K562 (cell line): ENCODE measurements around the gene CRYZL1. TPM values are rescaled to one million over a fixed set of nuclear protein-coding genes. Genes with fewer than 3 reads are reported as not detected.

Source experiments
- ATAC-seq: fragments of 200-7000 bp; cut with Tn5 transposase; 3 replicates; pipeline ENCODE4 v1.9.1; 2020; ENCODE audit warnings: moderate library complexity
- BruUV-seq: library from RNA; stranded (reverse); fragments of 400-500 nt; replicated peaks from 2 replicates; lab custom pipeline; 2021; lab: Mats Ljungman, UMichigan
- CTCF ChIA-PET: fragments of 300-600 bp; formaldehyde crosslinking; extraction: SDS; loops from one replicate; lab custom pipeline; 2021; ENCODE audit warnings: low intra/inter-chr PET ratio; lab: Yijun Ruan, JAX
- POLR2A ChIA-PET: fragments of 300-600, 350-650 bp; sonication (Branson Sonifier 250); formaldehyde crosslinking; extraction: SDS; loops from one replicate; lab custom pipeline; 2021; ENCODE audit warnings: antibody characterized with exemption, inconsistent platforms; lab: Yijun Ruan, JAX
- DNase-seq, 4 experiments: peaks; one replicate each; pipeline versions ENCODE4 v3.0.0 to v3.0.0-alpha.2; 2011 to 2018; ENCODE audit warnings: low spot score in 3 of 4, mixed read lengths in 3 of 4; ENCODE audit errors: extremely low read depth in 1 of 4
- FAIRE-seq: peaks from 2 replicates; lab custom pipeline; 2011; peaks lifted over from hg19 to GRCh38; lab: Jason Lieb, UNC
- H2AFZ ChIP-seq: 2 replicates; pipeline ENCODE4 v1.6.0; 2011; ENCODE audit warnings: low read depth, low read length, control low read depth, inconsistent platforms
- H3K27ac ChIP-seq: fragments of 200-600 bp; 3 replicates; pipeline ENCODE4 v1.8.0; 2011; ENCODE audit warnings: low read depth, mild to moderate bottlenecking, control low read depth, inconsistent platforms, low read length, moderate library complexity, mixed read lengths; ENCODE audit errors: extremely low read depth
- H3K27me3 ChIP-seq, 2 experiments: fragments of 300-600 bp in 1 of 2; 2 replicates in 1 of 2; 3 replicates in 1 of 2; pipeline versions ENCODE4 v1.6.0 to v1.8.0; 2011; ENCODE audit warnings: inconsistent platforms in 2 of 2, low read length in 2 of 2, mild to moderate bottlenecking in 1 of 2, mixed read lengths in 1 of 2, moderate library complexity in 1 of 2; ENCODE audit not compliant: control insufficient read depth in 2 of 2, insufficient read depth in 2 of 2
- H3K36me3 ChIP-seq: fragments of 300-600 bp; 3 replicates; pipeline ENCODE4 v1.8.0; 2011; ENCODE audit warnings: mild to moderate bottlenecking, low read length, inconsistent platforms; ENCODE audit not compliant: control insufficient read depth, insufficient read depth
- H3K4me1 ChIP-seq, 2 experiments: fragments of 200-600 bp in 1 of 2; replicated peaks in 1 of 2; 2 replicates in 1 of 2; 3 replicates in 1 of 2; pipeline versions ENCODE4 v1.5.1 to v1.8.0; 2011; ENCODE audit warnings: inconsistent platforms in 2 of 2, low read length in 2 of 2, mild to moderate bottlenecking in 1 of 2, mixed read lengths in 1 of 2, moderate library complexity in 1 of 2; ENCODE audit not compliant: control insufficient read depth in 2 of 2, insufficient read depth in 2 of 2
- H3K4me2 ChIP-seq: 2 replicates; pipeline ENCODE4 v1.6.1; 2011; ENCODE audit warnings: low read length, control low read depth, inconsistent platforms, mixed read lengths; ENCODE audit not compliant: insufficient read depth
- H3K4me3 ChIP-seq: fragments of 200-600 bp; sonication (generic), shearing (Covaris generic); 2 replicates; pipeline ENCODE4 v1.5.1; 2016; ENCODE audit warnings: control low read depth, inconsistent platforms
- H3K79me2 ChIP-seq: fragments of 200-600 bp; 3 replicates; pipeline ENCODE4 v1.8.0; 2011; ENCODE audit warnings: low read length, inconsistent platforms; ENCODE audit not compliant: control insufficient read depth, insufficient read depth
- H3K9ac ChIP-seq, 2 experiments: 2 replicates each; pipeline versions ENCODE4 v1.6.0 to v1.6.1; 2011; ENCODE audit warnings: low read depth in 2 of 2, low read length in 2 of 2, control low read depth in 1 of 2, inconsistent platforms in 1 of 2, mild to moderate bottlenecking in 1 of 2, mixed read lengths in 1 of 2; ENCODE audit not compliant: insufficient read depth in 1 of 2
- H3K9me1 ChIP-seq: one replicate; pipeline ENCODE4 v1.6.0; 2011; ENCODE audit warnings: inconsistent platforms, mild to moderate bottlenecking, low read length, moderate library complexity; ENCODE audit not compliant: control insufficient read depth, insufficient read depth
- H3K9me3 ChIP-seq: replicated peaks from 2 replicates; pipeline ENCODE4 v1.5.1; 2011; ENCODE audit warnings: low read depth, low read length, inconsistent platforms; ENCODE audit not compliant: control insufficient read depth, insufficient read depth
- H4K20me1 ChIP-seq: replicated peaks from 2 replicates; pipeline ENCODE4 v1.6.1; 2011; ENCODE audit warnings: low read length, inconsistent platforms, mixed read lengths; ENCODE audit not compliant: control insufficient read depth, insufficient read depth
- KLF16 ChIP-seq: IDR thresholded peaks from 2 replicates; pipeline ENCODE4 v1.6.1; 2016; ENCODE audit warnings: antibody characterized with exemption
- L3MBTL2 ChIP-seq: fragments of 450-650 bp; IDR thresholded peaks from 2 replicates; pipeline ENCODE4 v1.6.1; 2016; ENCODE audit warnings: mild to moderate bottlenecking, moderate library complexity
- POLR2A ChIP-seq: fragments of 450-650 bp; conservative IDR thresholded peaks from 2 replicates; pipeline ENCODE4 v1.6.1; 2016
- POLR2B ChIP-seq: fragments of 450-650 bp; IDR thresholded peaks from 2 replicates; pipeline ENCODE4 v1.6.1; 2018; ENCODE audit warnings: low read depth; ENCODE audit not compliant: partially characterized antibody
- ZBTB33 ChIP-seq: sonication (generic); formaldehyde crosslinking; IDR thresholded peaks from 2 replicates; pipeline ENCODE4 v1.8.1; 2023; ENCODE audit warnings: mild to moderate bottlenecking, missing genetic modification reagents
- WGBS: fragments of 100-300 bp; shearing (Covaris generic); methylation state at CpG from one replicate; pipeline ENCODE4 v1.1.6; 2016; ENCODE audit warnings: low coverage, mixed read lengths; ENCODE audit not compliant: insufficient coverage; ENCODE audit errors: missing lambda C conversion rate; 5-methylcytosine and 5-hydroxymethylcytosine counted together
- in situ Hi-C: fragments of 300-500 bp; cut with MboI; formaldehyde crosslinking; loops from 4 replicates; pipeline ENCODE4 v1.15.0; 2018; ENCODE audit warnings: inconsistent platforms, mixed read lengths
- intact Hi-C: fragments of 100-400 bp; cut with micrococcal nuclease; formaldehyde crosslinking; loops from 2 replicates; pipeline ENCODE4 v1.14.2; 2022
- polyA plus RNA-seq, 8 experiments: library from polyadenylated mRNA; depleted of rRNA in 4 of 8; stranded (reverse) in 5 of 8; unstranded in 3 of 8; fragments of >200 nt; fragmentation: Nextera tagmentation in 2 of 8; fragmentation: Illumina TruSeq in 1 of 8; extraction: Ambion mirVana in 2 of 8; extraction: Trizol in 1 of 8; gene quantifications; 2 replicates each; pipeline versions ENCODE4 v1.2.1 to v1.2.3, GENCODE V29; 2011 to 2014; ENCODE audit warnings: inconsistent platforms in 1 of 8, missing spikeins in 1 of 8
- total RNA-seq, 7 experiments: library from RNA; depleted of rRNA in 6 of 7; stranded (reverse); fragments of >200 nt in 6 of 7; fragmentation: Illumina TruSeq in 2 of 7; extraction: Trizol in 2 of 7; gene quantifications; 2 replicates each; pipeline versions ENCODE4 v1.2.1 to v1.2.3, GENCODE V29; 2011 to 2021; ENCODE audit warnings: low replicate concordance in 1 of 7

Gene CRYZL1
- total and polyA plus RNA-seq, 9 of the 15 experiments (the other 6 are each of a cell fraction or from before 2014, with no cell fraction given), result 19.9 to 98.2 (median 39.2) TPM

GRCh38 chr21:33554982-33555344, 86.6 kb downstream of the CRYZL1 start (continued):
- TF ChIP-seq ZBTB33 (CRISPR knock-in tag), result peak; percentile 79; the same call in 1 of the 2 replicates

- Histone ChIP-seq H3K36me3 (peaks cover 97% of the 10 kb centered on the region), H3K9ac (no peak overlapping the region), H3K4me3 (no peak overlapping the region), H3K4me1 (peaks cover 0 to 9% of the 10 kb centered on the region in 2 experiments; a peak in 1 of 5 replicates), H3K9me1 (no peaks in the 10 kb centered on the region), H2AFZ (no peak overlapping the region), H3K9me3 (peaks cover 31% of the 10 kb centered on the region), H3K79me2 (peaks cover 97% of the 10 kb centered on the region), H3K27me3 (no peaks in the 10 kb centered on the region), H4K20me1 (0 out of 2 replicates have a peak, but pooled peaks cover 4% of the 10 kb centered on the region), H3K27ac (no peak overlapping the region), H3K4me2 (no peak overlapping the region)
- 0 out of 2 replicates have a peak, but pooled peaks have one; percentile 53 for TF ChIP-seq POLR2A
- peak; percentile 58 for TF ChIP-seq POLR2B
- TF ChIP-seq KLF16, result 0 out of 2 replicates have a peak, but pooled peaks have one; percentile 44
- no peak for TF ChIP-seq L3MBTL2
- in situ Hi-C loops, result no loop called here
- 95% methylated on average over 18 of the region's 18 CpGs for WGBS
- POLR2A ChIA-PET, result interaction anchor here (0.6 to 10.6 kb wide), 3 partner anchors 10 to 711 kb away, joined by 3 to 130 read pairs (median 99); partner anchors contain the start of genes GART and SON
- BruUV-seq, result no TSS peak
- DNase-seq (no peak), ATAC-seq (no peak; the same call in 2 of the 3 replicates), FAIRE-seq (no peak)
- CTCF ChIA-PET, result no interaction called here
- intact Hi-C loops, result no loop called here
These were observed 87.1 kb downstream of the CRYZL1 start for GRCh38 chr21:33554236-33554981.
